Memory B cell (primary cell): ENCODE results near the gene AMH.

ENCODE experiments used
- ATAC-seq: fragments of 150-1000 bp; cut with Tn5 transposase; 2 replicates; pipeline ENCODE4 v1.10.0; 2021; ENCODE audit warnings: low read depth, mild to moderate bottlenecking, moderate library complexity
- DNase-seq, 2 donors: peaks; one replicate each; pipeline ENCODE4 v3.0.0; 2022; ENCODE audit warnings: low spot score in 2 of 2
- H3K27ac Mint-ChIP-seq: one replicate; pipeline ENCODE4 v1.8.0; 2022; ENCODE audit warnings: mild to moderate bottlenecking, moderate library complexity, mixed read lengths
- H3K27me3 Mint-ChIP-seq: one replicate; pipeline ENCODE4 v1.8.0; 2022; ENCODE audit warnings: mixed read lengths
- H3K36me3 Mint-ChIP-seq: one replicate; pipeline ENCODE4 v1.8.0; 2022; ENCODE audit warnings: mild to moderate bottlenecking, mixed read lengths
- H3K4me1 Mint-ChIP-seq: one replicate; pipeline ENCODE4 v1.8.0; 2022; ENCODE audit warnings: mixed read lengths
- H3K4me3 Mint-ChIP-seq: one replicate; pipeline ENCODE4 v1.8.0; 2022; ENCODE audit warnings: mild to moderate bottlenecking, moderate library complexity, mixed read lengths
- H3K9me3 Mint-ChIP-seq: one replicate; pipeline ENCODE4 v1.8.0; 2022; ENCODE audit warnings: mixed read lengths

Gene AMH

GRCh38 chr19:2296141-2296540, 47.0 kb downstream of the AMH start:
- DNase-seq (no peak), ATAC-seq (no peak)
- no peaks in the 10 kb centered on the region for H3K27me3 Mint-ChIP-seq
- no peaks in the 10 kb centered on the region for H3K9me3 Mint-ChIP-seq
- H3K36me3 Mint-ChIP-seq, result peaks cover 16% of the 10 kb centered on the region
- H3K27ac Mint-ChIP-seq, result no peak overlapping the region
- H3K4me1 Mint-ChIP-seq, result peaks cover 24% of the 10 kb centered on the region
- H3K4me3 Mint-ChIP-seq, result no peak overlapping the region

- ATAC-seq, result no peak
- peak overlapping the region; percentile 85 for H3K27ac Mint-ChIP-seq
- peaks cover 1% of the 10 kb centered on the region for H3K36me3 Mint-ChIP-seq
- H3K27me3 Mint-ChIP-seq, result no peaks in the 10 kb centered on the region
- no peaks in the 10 kb centered on the region for H3K9me3 Mint-ChIP-seq
- no peak for DNase-seq
- H3K4me3 Mint-ChIP-seq, result no peak overlapping the region
- H3K4me1 Mint-ChIP-seq, result peaks cover 23% of the 10 kb centered on the region
Observed at GRCh38 chr19:2300533-2300932, 51.4 kb downstream of the AMH start.
